Ureter (tissue), 1 donor: Measurements from ENCODE around the gene LGR6. TPM values are rescaled to one million over a fixed set of nuclear protein-coding genes. Genes with fewer than 3 reads are reported as not detected.

Source experiments
- DNase-seq: peaks from one replicate; pipeline ENCODE4 v3.0.0-alpha.2; 2020; ENCODE audit warnings: low spot score
- total RNA-seq: library from RNA; stranded (reverse); gene quantifications from one replicate; pipeline ENCODE4 v1.2.4, GENCODE V29; 2023
- donor health status: DM: yes; HTN: yes; CAD: no.

LGR6 gene
- total RNA-seq, 1 donor from 2014 or later = 9.2 TPM

GRCh38 chr1:202220733-202221132 is 27.1 kb downstream of the LGR6 start:
- no peak for DNase-seq

DNA sequence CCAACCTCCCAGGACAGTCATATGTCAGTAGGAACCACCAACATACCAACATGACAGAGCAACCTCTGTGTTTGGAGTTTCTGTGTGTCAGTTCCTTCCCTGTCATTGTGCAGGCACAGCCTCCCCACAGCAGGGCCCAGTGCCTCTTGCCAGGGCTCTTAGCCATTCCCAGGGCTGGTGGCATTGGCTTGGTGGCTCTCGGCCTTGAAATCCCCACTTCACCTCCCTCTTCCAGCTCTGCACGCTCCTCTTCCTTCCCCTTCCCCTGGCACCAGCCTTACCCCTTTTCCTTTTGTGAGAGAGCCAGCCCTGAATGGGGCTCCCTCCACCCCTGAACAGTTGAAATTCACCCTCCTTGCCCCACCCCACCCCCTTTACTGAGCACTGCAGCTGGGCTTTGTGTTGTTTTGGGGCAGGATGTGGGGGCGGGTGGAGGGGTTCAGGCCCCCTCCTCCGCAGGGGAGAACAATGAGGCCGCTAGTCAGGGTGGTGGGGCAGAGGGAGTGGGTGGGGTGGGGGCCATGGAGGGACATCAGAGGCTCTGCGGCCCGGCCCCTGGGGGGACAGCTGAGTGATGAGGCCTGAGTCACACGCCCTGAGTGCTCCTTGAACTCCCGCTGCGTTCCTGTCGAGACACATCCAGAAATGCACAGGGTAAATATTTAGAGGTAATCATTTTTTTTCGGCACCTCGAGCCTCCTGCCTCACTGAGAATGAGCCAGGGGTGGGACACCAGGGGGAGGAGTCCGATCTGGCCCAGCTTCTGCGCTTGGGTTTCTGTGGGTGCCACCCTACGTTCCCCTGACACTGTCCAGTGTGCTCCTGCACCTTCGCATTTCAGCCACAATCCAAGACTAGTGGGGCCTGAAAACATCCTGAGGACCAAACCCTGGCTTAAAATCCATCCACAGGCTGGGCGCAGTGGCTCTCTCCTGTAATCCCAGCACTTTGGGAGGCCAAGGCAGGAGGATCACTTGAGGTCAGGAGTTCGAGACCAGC is 28.6 kb downstream of the LGR6 start:
- peak; percentile 69 for DNase-seq

GRCh38 chr1:202223121-202223860 is 29.7 kb downstream of the LGR6 start:
- no peak for DNase-seq

GRCh38 chr1:202224453-202224852 is 30.9 kb downstream of the LGR6 start:
- DNase-seq = no peak

GRCh38 chr1:202225131-202225530 is 31.5 kb downstream of the LGR6 start:
- no peak for DNase-seq

- no peak for DNase-seq
These were observed 33.6 kb downstream of the LGR6 start for GRCh38 chr1:202227053-202227672.

DNA sequence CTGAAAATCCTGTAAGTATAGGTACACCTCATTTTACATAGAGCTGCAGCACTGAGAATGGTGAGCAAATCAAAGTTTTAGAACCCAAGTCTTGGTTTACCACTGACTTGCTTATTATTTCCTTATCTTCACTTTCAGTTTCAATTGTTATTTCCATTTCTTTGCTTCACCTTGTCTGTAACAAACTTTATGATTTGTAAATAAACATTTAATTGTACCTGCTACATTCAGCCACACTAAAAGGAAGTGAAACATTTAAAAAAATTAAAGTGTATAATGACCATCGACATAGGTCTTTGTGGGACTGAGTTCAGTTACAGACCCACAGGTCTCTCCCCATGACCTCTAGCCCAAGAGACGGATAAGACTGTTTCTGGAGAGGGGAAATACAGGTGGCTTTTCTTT is 34.4 kb downstream of the LGR6 start:
- no peak for DNase-seq

GRCh38 chr1:202228484-202229122 is 35.0 kb downstream of the LGR6 start:
- DNase-seq = no peak

DNA sequence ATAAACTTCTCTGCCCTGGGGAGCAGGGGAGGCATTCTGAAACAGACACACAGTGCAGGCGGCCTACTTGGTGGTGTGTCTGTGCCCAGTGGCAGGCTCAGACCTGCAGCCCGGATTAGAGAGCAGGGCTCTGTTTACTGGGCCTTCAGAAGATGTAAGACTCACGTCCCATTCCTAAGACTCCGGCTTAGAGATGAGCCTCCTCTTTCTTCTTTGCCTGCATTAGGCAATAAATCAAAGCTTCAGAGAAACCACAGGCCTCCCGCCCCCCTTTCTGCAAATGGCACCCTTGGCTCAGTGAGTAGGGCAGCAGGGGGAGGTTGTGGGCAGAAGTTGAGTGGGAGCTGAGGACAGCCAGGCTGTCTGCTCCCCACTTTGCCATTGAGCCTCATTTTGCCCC is 35.8 kb downstream of the LGR6 start:
- no peak for DNase-seq

GRCh38 chr1:202230061-202230938 is 36.7 kb downstream of the LGR6 start:
- no peak for DNase-seq

GRCh38 chr1:202230939-202231645 is 37.5 kb downstream of the LGR6 start:
- DNase-seq = no peak

DNA sequence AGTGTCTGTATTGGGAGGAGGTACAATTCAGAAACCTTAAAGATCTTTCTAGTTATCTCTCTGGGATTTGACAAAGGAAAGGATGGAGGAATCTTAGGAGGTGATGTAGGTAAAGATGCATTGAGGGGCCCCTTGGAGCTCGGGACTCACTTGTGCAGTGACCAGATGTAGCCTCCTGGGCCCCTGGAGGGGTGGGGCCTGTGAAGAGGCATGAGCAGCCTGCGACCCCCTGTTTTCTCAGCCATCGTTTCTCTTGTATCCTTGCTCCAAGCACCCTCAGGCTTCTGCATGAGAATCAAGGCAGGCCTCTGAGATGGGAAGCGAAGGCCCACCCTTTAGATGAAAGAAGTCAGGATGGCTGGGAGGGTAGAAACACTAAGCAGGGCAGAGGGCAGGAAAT is 39.6 kb downstream of the LGR6 start:
- DNase-seq = no peak

DNA sequence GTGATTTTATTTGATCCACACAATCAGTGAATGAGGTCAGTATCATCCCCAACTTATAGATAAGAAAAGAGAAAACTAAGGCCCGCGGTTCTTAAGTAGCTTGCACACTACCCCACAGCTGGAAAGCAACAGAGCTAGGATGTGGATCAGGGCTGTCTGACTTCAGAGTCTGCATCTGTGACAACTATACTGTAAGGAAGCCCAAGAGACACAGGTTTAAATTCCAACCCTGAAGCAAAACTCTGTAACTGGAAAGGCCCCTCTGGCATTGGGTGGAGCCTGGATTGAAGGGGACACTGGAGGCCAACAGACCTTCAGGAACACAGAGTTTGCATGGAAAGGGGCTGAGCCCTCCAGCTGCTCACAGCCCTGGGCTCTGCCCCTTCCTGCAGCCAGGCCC is 40.2 kb downstream of the LGR6 start:
- DNase-seq = no peak

- DNase-seq = no peak
These were observed 40.9 kb downstream of the LGR6 start for GRCh38 chr1:202234331-202235002.

- DNase-seq = no peak
These were observed 41.5 kb downstream of the LGR6 start for GRCh38 chr1:202235003-202235660.

- peak; percentile 78 for DNase-seq
These were observed 42.5 kb downstream of the LGR6 start for GRCh38 chr1:202235856-202236837.

DNA sequence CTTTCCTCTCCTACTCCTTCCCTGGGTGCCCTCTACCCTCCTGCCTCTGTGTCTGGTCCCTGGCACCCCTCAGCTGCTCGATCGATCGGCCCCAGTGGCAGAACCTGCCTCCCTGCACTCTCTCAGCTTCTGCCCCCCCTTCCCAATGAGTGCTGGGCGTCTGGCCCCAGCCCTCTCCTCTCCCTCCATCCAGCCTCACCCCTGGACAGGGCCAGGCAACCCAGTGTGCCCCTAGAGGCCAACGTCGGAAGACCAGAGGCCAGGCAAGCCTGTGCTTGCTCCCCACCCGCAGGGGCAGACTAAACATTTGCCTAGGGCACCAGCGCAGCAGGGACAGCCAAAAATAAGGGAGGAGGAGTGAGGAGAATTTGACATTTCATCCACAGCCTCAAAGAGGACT is 43.5 kb downstream of the LGR6 start:
- no peak for DNase-seq

DNA sequence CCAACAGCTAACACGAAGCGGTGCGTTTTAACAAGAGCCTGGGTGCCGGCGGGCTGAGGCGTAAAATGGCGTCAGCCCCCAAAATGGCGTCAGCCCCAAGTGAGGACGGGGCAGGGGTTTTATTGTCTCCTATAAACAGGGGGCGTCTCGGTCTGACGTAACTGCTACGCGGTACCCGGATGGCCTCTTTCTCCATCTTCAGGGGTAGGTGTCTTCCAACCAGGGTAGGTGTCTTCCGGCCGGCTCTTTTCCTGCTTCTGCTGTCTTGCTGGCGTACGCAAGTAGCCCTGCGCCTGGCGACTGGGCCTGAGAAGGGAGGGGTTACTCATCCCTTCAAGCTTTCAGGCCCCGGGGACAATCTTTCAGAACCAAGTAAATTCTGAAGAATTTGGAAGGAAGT is 45.3 kb downstream of the LGR6 start:
- DNase-seq = no peak
